ENCODE data around the gene HSPG2.

GRCh38 chr1:21939650-21940374, 2.7 kb upstream of the HSPG2 start:
- no peak for TF ChIP-seq CTCF (IDR thresholded peaks at IDR 0.05; ENCODE audit: poor library complexity, severe bottlenecking)
- TF ChIP-seq EP300 (conservative IDR thresholded peaks at IDR 0.05; ENCODE audit: poor library complexity, severe bottlenecking), result no peak
- TF ChIP-seq EZH2 (IDR thresholded peaks at IDR 0.05; ENCODE audit: borderline replicate concordance, insufficient read depth, low read length, poor library complexity, severe bottlenecking), result no peak
- no peak for TF ChIP-seq MXI1 (conservative IDR thresholded peaks at IDR 0.05; ENCODE audit: poor library complexity, severe bottlenecking)

Measured in neural cell (in vitro differentiated cells).